Measurements from ENCODE around the gene PREPL.

The PREPL gene

DNA sequence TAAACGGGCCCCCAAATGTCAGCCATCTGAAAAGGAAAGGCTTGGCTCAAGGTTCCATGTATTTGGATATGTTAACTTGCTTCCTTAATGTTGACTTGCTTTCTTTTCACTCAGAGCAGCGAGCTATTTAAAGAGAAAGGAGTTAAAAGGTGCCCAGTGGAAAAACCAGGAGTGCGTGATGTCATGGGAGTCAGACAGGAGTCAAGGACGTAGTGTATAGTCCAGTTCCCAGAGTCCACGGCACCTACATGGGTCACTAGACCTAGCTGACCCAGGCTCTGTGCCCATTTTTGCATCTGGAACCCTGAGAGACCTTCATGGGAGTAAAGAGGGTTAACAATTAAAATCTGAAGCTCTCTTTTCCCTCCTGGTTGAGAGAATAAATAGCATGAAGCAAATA lies 66.2 kb downstream of the PREPL start:
- Histone ChIP-seq H3K9me2 (replicated peaks; ENCODE audit: insufficient read depth, low read length) (no peaks in the 10 kb centered on the region), H2AFZ (ENCODE audit: low read length) (no peak overlapping the region), H3F3A (ENCODE audit: insufficient read depth, low read length) (no peaks in the 10 kb centered on the region), H3K27ac (ENCODE audit: low read length) (no peak overlapping the region), H3K4me3 (ENCODE audit: low read length) (no peak overlapping the region), H3K4me1 (ENCODE audit: low read length) (0 out of 2 replicates have a peak, but pooled peaks cover 6% of the 10 kb centered on the region), H3K79me2 (ENCODE audit: low read length) (no peaks in the 10 kb centered on the region), H3K36me3 (replicated peaks; ENCODE audit: insufficient read depth, low read length) (no peaks in the 10 kb centered on the region), H3K9me3 (replicated peaks; ENCODE audit: insufficient read depth, low read length) (no peaks in the 10 kb centered on the region), H3K27me3 (replicated peaks; ENCODE audit: insufficient read depth, low read length) (no peaks in the 10 kb centered on the region), H4K20me1 (ENCODE audit: insufficient read depth, low read length) (no peaks in the 10 kb centered on the region), H3K9ac (ENCODE audit: low read length) (no peak overlapping the region), H3K4me2 (ENCODE audit: low read depth, low read length) (no peak overlapping the region)
- no peak for TF ChIP-seq EZH2 (optimal IDR thresholded peaks at IDR 0.05; ENCODE audit: low read depth, low read length)
- DNase-seq: no peak

DNA sequence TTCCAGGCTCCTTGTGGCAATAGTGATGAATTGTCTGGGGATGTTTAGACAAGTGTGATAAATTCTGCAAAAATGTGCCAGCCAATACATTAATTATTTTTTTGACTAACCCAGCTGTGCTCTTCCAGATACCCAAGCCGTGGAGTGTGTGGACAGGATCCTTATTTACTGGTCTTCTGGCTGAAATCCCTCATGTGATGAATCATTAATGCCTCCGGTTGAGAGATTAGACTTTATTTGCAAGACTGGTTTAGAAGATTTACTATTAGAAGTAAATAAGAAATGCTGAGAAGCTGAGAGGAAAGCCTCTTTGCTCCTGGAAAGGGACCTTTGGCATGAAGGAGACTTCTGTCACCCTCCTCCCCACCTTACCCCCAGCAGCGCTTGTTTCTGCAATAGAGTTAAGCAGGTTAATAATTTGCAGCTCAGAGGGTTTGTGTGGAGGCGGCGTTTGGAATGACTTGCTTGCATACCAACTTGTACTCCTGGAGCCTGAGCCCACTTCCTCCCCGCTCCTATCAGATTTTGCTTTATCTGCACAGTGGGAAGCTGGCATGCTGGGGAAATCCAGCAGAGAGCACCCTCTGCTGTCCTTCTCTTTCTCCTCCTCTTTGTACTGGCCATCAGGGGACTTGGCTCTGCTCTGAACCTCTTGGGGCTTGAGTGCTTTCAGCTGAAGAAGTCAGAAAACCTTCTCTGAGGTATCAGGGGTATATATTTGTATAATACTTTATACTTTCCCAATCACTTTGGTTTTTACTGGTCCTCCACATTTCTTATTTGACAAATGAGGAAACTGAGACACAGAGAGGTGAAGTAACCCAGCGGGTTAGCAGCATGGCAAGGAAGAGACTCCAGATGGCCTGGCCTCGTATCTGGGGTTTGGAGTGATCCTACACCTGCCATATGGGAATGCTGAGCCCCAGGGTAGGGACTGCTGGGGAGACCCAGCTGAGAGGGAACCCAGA lies 69.7 kb downstream of the PREPL start:
- Histone ChIP-seq H3K4me2 (ENCODE audit: low read depth, low read length) (no peak overlapping the region), H3K4me3 (ENCODE audit: low read length) (no peak overlapping the region), H3K9me2 (replicated peaks; ENCODE audit: insufficient read depth, low read length) (no peaks in the 10 kb centered on the region), H3K9ac (ENCODE audit: low read length) (no peak overlapping the region), H3F3A (ENCODE audit: insufficient read depth, low read length) (no peaks in the 10 kb centered on the region), H4K20me1 (ENCODE audit: insufficient read depth, low read length) (no peaks in the 10 kb centered on the region), H3K27me3 (replicated peaks; ENCODE audit: insufficient read depth, low read length) (no peaks in the 10 kb centered on the region), H2AFZ (ENCODE audit: low read length) (no peak overlapping the region), H3K27ac (ENCODE audit: low read length) (no peak overlapping the region), H3K79me2 (ENCODE audit: low read length) (no peaks in the 10 kb centered on the region), H3K4me1 (ENCODE audit: low read length) (0 out of 2 replicates have a peak, but pooled peaks cover 6% of the 10 kb centered on the region), H3K36me3 (replicated peaks; ENCODE audit: insufficient read depth, low read length) (no peaks in the 10 kb centered on the region), H3K9me3 (replicated peaks; ENCODE audit: insufficient read depth, low read length) (no peaks in the 10 kb centered on the region)
- no peak for TF ChIP-seq EZH2phosphoT487 (IDR thresholded peaks at IDR 0.05; ENCODE audit: low read length)
- TF ChIP-seq, protein P1, sequence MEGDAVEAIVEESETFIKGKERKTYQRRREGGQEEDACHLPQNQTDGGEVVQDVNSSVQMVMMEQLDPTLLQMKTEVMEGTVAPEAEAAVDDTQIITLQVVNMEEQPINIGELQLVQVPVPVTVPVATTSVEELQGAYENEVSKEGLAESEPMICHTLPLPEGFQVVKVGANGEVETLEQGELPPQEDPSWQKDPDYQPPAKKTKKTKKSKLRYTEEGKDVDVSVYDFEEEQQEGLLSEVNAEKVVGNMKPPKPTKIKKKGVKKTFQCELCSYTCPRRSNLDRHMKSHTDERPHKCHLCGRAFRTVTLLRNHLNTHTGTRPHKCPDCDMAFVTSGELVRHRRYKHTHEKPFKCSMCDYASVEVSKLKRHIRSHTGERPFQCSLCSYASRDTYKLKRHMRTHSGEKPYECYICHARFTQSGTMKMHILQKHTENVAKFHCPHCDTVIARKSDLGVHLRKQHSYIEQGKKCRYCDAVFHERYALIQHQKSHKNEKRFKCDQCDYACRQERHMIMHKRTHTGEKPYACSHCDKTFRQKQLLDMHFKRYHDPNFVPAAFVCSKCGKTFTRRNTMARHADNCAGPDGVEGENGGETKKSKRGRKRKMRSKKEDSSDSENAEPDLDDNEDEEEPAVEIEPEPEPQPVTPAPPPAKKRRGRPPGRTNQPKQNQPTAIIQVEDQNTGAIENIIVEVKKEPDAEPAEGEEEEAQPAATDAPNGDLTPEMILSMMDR (IDR thresholded peaks at IDR 0.05; ENCODE audit: low read length): peak; percentile 28; the same call in 1 of the 2 replicates
- no peak for DNase-seq

DNA sequence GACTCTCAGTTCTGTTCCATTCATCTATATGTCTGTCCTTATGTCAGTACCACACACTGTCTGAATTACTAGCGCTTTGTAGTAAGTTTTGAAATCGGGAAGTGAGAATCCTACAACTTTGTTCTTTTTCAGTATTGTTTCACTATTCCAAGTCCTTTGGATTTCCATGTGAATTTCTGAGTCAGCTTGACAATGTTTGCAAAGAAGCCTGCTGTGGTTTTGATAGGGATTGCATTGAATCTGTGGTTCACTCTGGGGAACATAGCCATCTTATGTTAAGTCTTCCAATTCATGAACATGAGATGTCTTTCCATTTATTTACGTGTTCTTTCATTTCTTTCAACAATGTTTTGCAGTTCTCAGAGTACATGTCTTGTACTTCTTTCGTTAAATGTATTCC lies 71.0 kb downstream of the PREPL start:
- Histone ChIP-seq H3K36me3 (replicated peaks; ENCODE audit: insufficient read depth, low read length) (no peaks in the 10 kb centered on the region), H3K9me2 (replicated peaks; ENCODE audit: insufficient read depth, low read length) (no peaks in the 10 kb centered on the region), H3K4me1 (ENCODE audit: low read length) (no peaks in the 10 kb centered on the region), H3K4me3 (ENCODE audit: low read length) (no peak overlapping the region), H3K79me2 (ENCODE audit: low read length) (no peaks in the 10 kb centered on the region), H2AFZ (ENCODE audit: low read length) (no peak overlapping the region), H3K9me3 (replicated peaks; ENCODE audit: insufficient read depth, low read length) (no peaks in the 10 kb centered on the region), H3K4me2 (ENCODE audit: low read depth, low read length) (no peak overlapping the region), H3K27ac (ENCODE audit: low read length) (no peak overlapping the region), H3K9ac (ENCODE audit: low read length) (no peak overlapping the region), H4K20me1 (ENCODE audit: insufficient read depth, low read length) (no peaks in the 10 kb centered on the region), H3K27me3 (replicated peaks; ENCODE audit: insufficient read depth, low read length) (no peaks in the 10 kb centered on the region), H3F3A (ENCODE audit: insufficient read depth, low read length) (no peaks in the 10 kb centered on the region)
- TF ChIP-seq EZH2 (optimal IDR thresholded peaks at IDR 0.05; ENCODE audit: low read depth, low read length) (no peak), EZH2phosphoT487 (IDR thresholded peaks at IDR 0.05; ENCODE audit: low read length) (no peak)
- TF ChIP-seq, protein P1 (IDR thresholded peaks at IDR 0.05; ENCODE audit: low read length): no peak
- no peak for DNase-seq
